A549 treated with AZD9567 at 1 μM for 4 hours (cell line): ENCODE measurements around the gene PPIH. TPM values are rescaled to one million over a fixed set of nuclear protein-coding genes. Genes with fewer than 3 reads are reported as not detected.

Experiments
- total RNA-seq: library from RNA; stranded (reverse); fragments of 200-300 nt; extraction: Qiagen RNA extraction; gene quantifications from 5 replicates; pipeline ENCODE4 v1.2.3, GENCODE V29; 2022; ENCODE audit not compliant: insufficient read depth

PPIH gene
- 45.9 to 63.6 TPM (median 61.0 TPM) in 5 replicates for total RNA-seq

GRCh38 chr1:42657981-42658876 lies at the start of gene PPIH:
TSS of gene PPIH (plus strand) at chr1:42658423. CDS start at chr1:42658447, 24 bp downstream.

GRCh38 chr1:42681741-42682483 lies 23.7 kb downstream of the PPIH start, which contains the start of gene YBX1:
TSS of gene YBX1 (plus strand) at chr1:42682418. CDS start at chr1:42682566, 148 bp downstream.

Other genes starting within 250 kb of the PPIH start
- 0.24 to 0.81 TPM (median 0.27 TPM) in 4 of 5 replicates, not detected in the other for gene ZMYND12, start 202.4 kb upstream of the PPIH start, total RNA-seq
- gene PPCS, start 201.9 kb upstream of the PPIH start, total RNA-seq, result 32.5 to 41.6 TPM (median 38.5 TPM) in 5 replicates
- 0.36 to 0.88 TPM (median 0.54 TPM) in 4 of 5 replicates, not detected in the other for gene CCDC30, start 195.1 kb upstream of the PPIH start, total RNA-seq
- 718 to 786 TPM (median 772 TPM) in 5 replicates for gene YBX1, start 24.0 kb downstream of the PPIH start, total RNA-seq
- not detected in 5 replicates for gene CLDN19, start 81.8 kb downstream of the PPIH start, total RNA-seq
- 27.3 to 35.9 TPM (median 34.5 TPM) in 5 replicates for gene P3H1, start 108.6 kb downstream of the PPIH start, total RNA-seq
- gene C1orf50, start 108.8 kb downstream of the PPIH start, total RNA-seq, result 3.5 to 12.2 TPM (median 4.6 TPM) in 5 replicates
- gene TMEM269, start 126.6 kb downstream of the PPIH start, total RNA-seq, result 0.08 to 0.23 TPM (median 0.10 TPM) in 4 of 5 replicates, not detected in the other
- gene ERMAP, start 158.7 kb downstream of the PPIH start, total RNA-seq, result 3.7 to 4.4 TPM (median 4.2 TPM) in 5 replicates
- gene SVBP, start 159.0 kb downstream of the PPIH start, total RNA-seq, result 13.5 to 20.9 TPM (median 15.0 TPM) in 5 replicates
- 1.3 to 6.7 TPM (median 6.4 TPM) in 5 replicates for gene ZNF691, start 188.2 kb downstream of the PPIH start, total RNA-seq